Duodenal mucosa (tissue), 2 donors: ENCODE results near the gene ADGRF3.
"Not testable (repeated sequence)": the region's sequence is repeated elsewhere in the genome, so short reads cannot be mapped to it uniquely, and the experiment has no call there.

ENCODE experiments used
- H3K27ac ChIP-seq: one replicate; pipeline ENCODE4 v1.7.0; 2013; ENCODE audit warnings: low read depth, low read length
- H3K27me3 ChIP-seq, 2 donors: one replicate each; pipeline ENCODE4 v1.7.0; 2013; ENCODE audit warnings: low read length in 2 of 2, control low read depth in 1 of 2; ENCODE audit not compliant: insufficient read depth in 2 of 2, control insufficient read depth in 1 of 2
- H3K36me3 ChIP-seq, 2 donors: one replicate each; pipeline ENCODE4 v1.7.0; 2013; ENCODE audit warnings: low read length in 2 of 2, control low read depth in 1 of 2; ENCODE audit not compliant: insufficient read depth in 2 of 2, control insufficient read depth in 1 of 2
- H3K4me1 ChIP-seq, 2 donors: one replicate each; pipeline ENCODE4 v1.7.0; 2013; ENCODE audit warnings: low read length in 2 of 2, control low read depth in 1 of 2; ENCODE audit not compliant: insufficient read depth in 2 of 2, control insufficient read depth in 1 of 2
- H3K4me3 ChIP-seq, 2 donors: one replicate each; pipeline ENCODE4 v1.7.0; 2013; ENCODE audit warnings: low read length in 2 of 2, low read depth in 1 of 2
- H3K9ac ChIP-seq, 2 donors: one replicate each; pipeline ENCODE4 v1.7.0; 2013; ENCODE audit warnings: low read length in 2 of 2, low read depth in 1 of 2
- H3K9me3 ChIP-seq, 2 donors: one replicate each; pipeline ENCODE4 v1.7.0; 2013; ENCODE audit warnings: low read length in 2 of 2, control low read depth in 1 of 2; ENCODE audit not compliant: control insufficient read depth in 1 of 2

The ADGRF3 gene

GRCh38 chr2:26305540-26305939 lies 41.0 kb downstream of the ADGRF3 start:
- Histone ChIP-seq H3K4me3 (no peak overlapping the region), H3K27ac (no peak overlapping the region), H3K36me3 (no peaks in the 10 kb centered on the region), H3K27me3 (no peaks in the 10 kb centered on the region), H3K9me3 (no peaks in the 10 kb centered on the region), H3K4me1 (peaks cover 2 to 6% of the 10 kb centered on the region in 2 donors), H3K9ac (no peak overlapping the region)

- H3K9me3 ChIP-seq, H3K9ac ChIP-seq, H3K27me3 ChIP-seq, H3K4me3 ChIP-seq, H3K27ac ChIP-seq, H3K36me3 ChIP-seq: not testable (repeated sequence)
- peaks cover 6 to 10% of the 10 kb centered on the region in 2 donors for H3K4me1 ChIP-seq
Observed at GRCh38 chr2:26305094-26305493, 41.5 kb downstream of the ADGRF3 start.

GRCh38 chr2:26302846-26303245 lies 43.7 kb downstream of the ADGRF3 start:
- Histone ChIP-seq H3K27me3 (no peaks in the 10 kb centered on the region), H3K9ac (no peak overlapping the region), H3K27ac (no peak overlapping the region), H3K36me3 (no peaks in the 10 kb centered on the region), H3K4me1 (peaks cover 17 to 19% of the 10 kb centered on the region in 2 donors), H3K9me3 (no peaks in the 10 kb centered on the region), H3K4me3 (no peak overlapping the region)

- peak overlapping the region; percentile 77 to 79 for H3K4me3 ChIP-seq
- peak overlapping the region; percentile 3 to 64 for H3K9ac ChIP-seq
- H3K9me3 ChIP-seq = peaks cover 0 to 2% of the 10 kb centered on the region in 2 donors
- H3K4me1 ChIP-seq = peaks cover 17 to 19% of the 10 kb centered on the region in 2 donors
- no peaks in the 10 kb centered on the region for H3K27me3 ChIP-seq
- no peaks in the 10 kb centered on the region for H3K36me3 ChIP-seq
- H3K27ac ChIP-seq = peak overlapping the region; percentile 36
Observed at GRCh38 chr2:26300234-26300925, 46.2 kb downstream of the ADGRF3 start.

GRCh38 chr2:26299471-26300101 lies 47.0 kb downstream of the ADGRF3 start:
- Histone ChIP-seq H3K36me3 (no peaks in the 10 kb centered on the region), H3K9me3 (peaks cover 0 to 3% of the 10 kb centered on the region in 2 donors), H3K4me1 (peaks cover 17 to 19% of the 10 kb centered on the region in 2 donors), H3K4me3 (peak overlapping the region; percentile 77 to 79), H3K9ac (peak overlapping the region; percentile 64 to 78), H3K27me3 (no peaks in the 10 kb centered on the region), H3K27ac (peak overlapping the region; percentile 60)

GRCh38 chr2:26298638-26299393 lies 47.8 kb downstream of the ADGRF3 start:
- peak overlapping the region; percentile 64 to 78 for H3K9ac ChIP-seq
- H3K27me3 ChIP-seq = no peaks in the 10 kb centered on the region
- peaks cover 17 to 19% of the 10 kb centered on the region in 2 donors for H3K4me1 ChIP-seq
- H3K27ac ChIP-seq = peak overlapping the region; percentile 60
- peaks cover 0 to 3% of the 10 kb centered on the region in 2 donors for H3K9me3 ChIP-seq
- peak overlapping the region; percentile 77 to 79 for H3K4me3 ChIP-seq
- no peaks in the 10 kb centered on the region for H3K36me3 ChIP-seq

GRCh38 chr2:26298286-26298637 lies 48.3 kb downstream of the ADGRF3 start:
- Histone ChIP-seq H3K36me3 (no peaks in the 10 kb centered on the region), H3K27ac (no peak overlapping the region), H3K4me3 (peak overlapping the region in 1 of 2 donors; percentile 77), H3K4me1 (peaks cover 17 to 19% of the 10 kb centered on the region in 2 donors), H3K9ac (peak overlapping the region in 1 of 2 donors; percentile 64), H3K27me3 (no peaks in the 10 kb centered on the region), H3K9me3 (peaks cover 0 to 3% of the 10 kb centered on the region in 2 donors)

- no peak overlapping the region for H3K9ac ChIP-seq
- H3K9me3 ChIP-seq = peaks cover 0 to 3% of the 10 kb centered on the region in 2 donors
- no peak overlapping the region for H3K27ac ChIP-seq
- H3K4me1 ChIP-seq = peaks cover 17 to 19% of the 10 kb centered on the region in 2 donors
- no peaks in the 10 kb centered on the region for H3K36me3 ChIP-seq
- no peaks in the 10 kb centered on the region for H3K27me3 ChIP-seq
- no peak overlapping the region for H3K4me3 ChIP-seq
Observed at GRCh38 chr2:26297061-26297460, 49.5 kb downstream of the ADGRF3 start.

- Histone ChIP-seq H3K36me3 (no peaks in the 10 kb centered on the region), H3K4me1 (peaks cover 11 to 17% of the 10 kb centered on the region in 2 donors), H3K9ac (no peak overlapping the region), H3K27me3 (no peaks in the 10 kb centered on the region), H3K9me3 (peaks cover 0 to 3% of the 10 kb centered on the region in 2 donors), H3K27ac (no peak overlapping the region), H3K4me3 (no peak overlapping the region)
Observed at GRCh38 chr2:26295511-26295910, 51.1 kb downstream of the ADGRF3 start.

- no peak overlapping the region for H3K27ac ChIP-seq
- no peak overlapping the region for H3K4me3 ChIP-seq
- H3K27me3 ChIP-seq = no peaks in the 10 kb centered on the region
- H3K4me1 ChIP-seq = no peaks in the 10 kb centered on the region
- H3K9ac ChIP-seq = no peak overlapping the region
- H3K36me3 ChIP-seq = peaks cover 6 to 16% of the 10 kb centered on the region in 2 donors
- peaks cover 0 to 3% of the 10 kb centered on the region in 2 donors for H3K9me3 ChIP-seq
Observed at GRCh38 chr2:26292646-26293045, 53.9 kb downstream of the ADGRF3 start.
